Measurements from ENCODE around the gene SDF4.

- TF ChIP-seq, protein P1, sequence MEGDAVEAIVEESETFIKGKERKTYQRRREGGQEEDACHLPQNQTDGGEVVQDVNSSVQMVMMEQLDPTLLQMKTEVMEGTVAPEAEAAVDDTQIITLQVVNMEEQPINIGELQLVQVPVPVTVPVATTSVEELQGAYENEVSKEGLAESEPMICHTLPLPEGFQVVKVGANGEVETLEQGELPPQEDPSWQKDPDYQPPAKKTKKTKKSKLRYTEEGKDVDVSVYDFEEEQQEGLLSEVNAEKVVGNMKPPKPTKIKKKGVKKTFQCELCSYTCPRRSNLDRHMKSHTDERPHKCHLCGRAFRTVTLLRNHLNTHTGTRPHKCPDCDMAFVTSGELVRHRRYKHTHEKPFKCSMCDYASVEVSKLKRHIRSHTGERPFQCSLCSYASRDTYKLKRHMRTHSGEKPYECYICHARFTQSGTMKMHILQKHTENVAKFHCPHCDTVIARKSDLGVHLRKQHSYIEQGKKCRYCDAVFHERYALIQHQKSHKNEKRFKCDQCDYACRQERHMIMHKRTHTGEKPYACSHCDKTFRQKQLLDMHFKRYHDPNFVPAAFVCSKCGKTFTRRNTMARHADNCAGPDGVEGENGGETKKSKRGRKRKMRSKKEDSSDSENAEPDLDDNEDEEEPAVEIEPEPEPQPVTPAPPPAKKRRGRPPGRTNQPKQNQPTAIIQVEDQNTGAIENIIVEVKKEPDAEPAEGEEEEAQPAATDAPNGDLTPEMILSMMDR (IDR thresholded peaks at IDR 0.05) = no peak
- TF ChIP-seq EP300 (IDR thresholded peaks at IDR 0.05) = no peak
Measured at GRCh38 chr1:1278620-1279019, 46.8 kb upstream of the SDF4 start.
